ENCODE results near the gene CHTF8.
A peak's percentile ranks its signal among the peaks of the same experiment; 100 is the strongest.

Gene CHTF8

GRCh38 chr16:69079697-69080096 lies 52.7 kb downstream of the CHTF8 start:
- H3K27ac ChIP-seq, result no peak overlapping the region
- TF ChIP-seq ZFX (IDR thresholded peaks at IDR 0.05; ENCODE audit: borderline replicate concordance) (no peak), CTCF (IDR thresholded peaks at IDR 0.05) (no peak)

- H3K27ac ChIP-seq, result peak overlapping the region; percentile 33; the same call in 1 of the 2 replicates
- TF ChIP-seq ZFX (IDR thresholded peaks at IDR 0.05; ENCODE audit: borderline replicate concordance), result no peak
- no peak for TF ChIP-seq CTCF (IDR thresholded peaks at IDR 0.05)
Observed at GRCh38 chr16:69078073-69078472, 54.3 kb downstream of the CHTF8 start.

DNA sequence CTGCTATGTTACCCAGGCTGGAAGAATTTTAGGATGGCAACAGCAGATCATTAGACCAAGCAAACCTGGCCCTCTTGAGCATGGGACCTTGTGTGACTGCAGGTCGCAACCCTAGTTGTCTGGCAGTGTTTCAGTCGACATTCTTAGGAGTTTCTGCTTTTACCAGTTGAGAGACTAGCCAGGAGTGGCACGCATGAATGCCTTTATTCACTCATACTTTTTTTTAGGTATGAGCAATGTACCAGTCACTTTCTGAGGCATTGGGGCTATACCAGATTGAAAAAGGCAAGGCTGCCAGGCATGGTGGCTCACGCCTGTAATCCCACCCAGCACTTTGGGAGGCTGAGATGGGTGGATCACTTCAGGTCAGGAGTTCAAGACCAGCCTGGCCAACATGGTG lies 55.1 kb downstream of the CHTF8 start:
- no peak overlapping the region for H3K27ac ChIP-seq
- TF ChIP-seq ZFX (IDR thresholded peaks at IDR 0.05; ENCODE audit: borderline replicate concordance), result no peak

- no peak overlapping the region for H3K27ac ChIP-seq
- TF ChIP-seq CTCF (IDR thresholded peaks at IDR 0.05) (no peak), ZFX (IDR thresholded peaks at IDR 0.05; ENCODE audit: borderline replicate concordance) (no peak)
Observed at GRCh38 chr16:69073181-69073702, 59.1 kb downstream of the CHTF8 start.

DNA sequence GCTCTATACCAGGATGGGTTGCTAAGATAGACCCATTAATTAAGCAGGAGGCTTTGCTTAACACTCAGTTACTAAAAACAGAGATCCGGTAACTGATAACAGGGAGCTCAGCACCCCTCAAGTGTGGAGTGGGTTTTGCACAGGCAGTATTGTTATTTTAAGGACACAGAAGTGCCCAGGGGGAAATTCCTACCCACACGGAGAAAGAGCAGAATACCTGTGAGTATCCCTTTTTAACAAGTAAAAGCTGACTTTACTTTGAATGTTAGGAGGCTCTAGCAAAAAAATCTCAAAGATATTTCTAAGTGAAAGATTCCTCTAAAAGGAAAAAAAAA lies 59.8 kb downstream of the CHTF8 start:
- H3K27ac ChIP-seq, result no peak overlapping the region
- no peak for TF ChIP-seq ZFX (IDR thresholded peaks at IDR 0.05; ENCODE audit: borderline replicate concordance)
- TF ChIP-seq CTCF (IDR thresholded peaks at IDR 0.05), result no peak

- TF ChIP-seq ZFX (IDR thresholded peaks at IDR 0.05; ENCODE audit: borderline replicate concordance) (no peak), CTCF (IDR thresholded peaks at IDR 0.05) (no peak)
- no peak overlapping the region for H3K27ac ChIP-seq
Observed at GRCh38 chr16:69071036-69071435, 61.4 kb downstream of the CHTF8 start.

DNA sequence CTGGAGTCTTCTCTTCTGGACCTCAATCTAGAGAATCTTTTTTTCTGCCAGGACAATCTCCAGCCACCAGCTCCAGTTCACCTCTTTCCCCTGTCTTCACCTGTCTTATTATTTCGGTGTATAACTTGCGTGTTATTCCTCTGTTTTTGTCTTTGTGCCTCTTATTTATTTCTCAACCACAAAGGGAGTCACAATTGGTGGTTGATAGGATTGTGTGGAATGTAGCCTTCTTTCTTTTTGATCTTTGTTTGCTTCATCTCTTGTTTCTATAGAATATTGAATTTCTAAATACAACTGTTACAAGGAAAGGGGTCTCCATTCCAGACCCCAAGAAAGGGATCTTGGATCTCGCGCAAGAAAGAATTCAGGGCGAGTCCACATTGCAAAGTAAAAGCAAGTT lies 62.9 kb downstream of the CHTF8 start:
- no peak overlapping the region for H3K27ac ChIP-seq
- TF ChIP-seq CTCF (IDR thresholded peaks at IDR 0.05) (no peak), ZFX (IDR thresholded peaks at IDR 0.05; ENCODE audit: borderline replicate concordance) (no peak)

All from 22Rv1 (cell line).